Measurements from ENCODE around the gene POLN.
"Not testable (repeated sequence)": the region's sequence is repeated elsewhere in the genome, so short reads cannot be mapped to it uniquely, and the experiment has no call there.

The POLN gene

DNA sequence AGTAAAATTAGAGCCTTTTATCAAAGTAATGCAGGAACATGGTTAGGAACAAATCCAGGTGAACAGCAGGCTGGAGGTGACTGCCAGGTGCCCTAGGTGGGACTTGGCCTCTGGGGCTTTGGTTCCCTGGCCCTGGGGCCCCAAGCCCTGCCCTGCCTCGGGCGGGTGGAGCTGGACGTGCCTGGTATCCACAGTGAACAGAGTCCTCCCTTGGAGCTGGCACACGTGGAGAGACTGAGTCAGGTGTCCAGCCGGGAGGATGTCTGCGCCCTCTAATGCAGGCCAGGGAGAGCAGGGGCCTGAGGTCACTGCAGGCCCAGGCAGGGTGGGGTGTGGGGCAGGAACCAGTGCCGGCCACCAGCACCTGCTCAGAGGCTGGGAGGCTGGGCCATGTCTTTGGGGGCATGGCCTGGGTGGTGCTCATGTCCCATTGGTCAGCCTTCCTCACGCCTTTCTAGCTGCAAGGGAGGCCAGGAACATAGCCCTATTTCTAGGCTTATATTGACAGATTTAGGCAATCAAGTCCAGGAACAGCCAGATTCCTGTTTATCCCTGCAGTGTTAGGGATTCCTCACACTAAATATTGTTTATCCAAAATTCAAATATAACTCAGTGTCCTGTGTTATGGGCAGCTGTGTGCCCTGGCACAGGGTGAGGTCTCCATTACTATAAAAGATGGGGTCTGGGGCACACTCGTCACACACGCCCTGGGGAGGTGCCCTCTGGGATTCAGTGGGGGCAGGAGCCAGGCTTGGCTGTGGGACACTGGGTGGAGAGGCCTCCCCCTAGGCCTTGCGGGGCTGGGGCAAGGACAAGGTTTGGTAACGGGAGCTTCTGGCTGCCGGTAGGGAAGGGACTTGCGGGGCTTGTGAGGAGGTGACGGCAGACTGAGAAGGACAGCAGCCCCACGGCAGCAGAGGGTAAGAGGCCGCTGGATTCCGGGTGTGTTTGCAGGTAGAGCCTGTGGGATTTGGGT, 197.1 kb downstream of the POLN start:
- Histone ChIP-seq H3K4me3 (ENCODE audit: low read depth in 1 of 2, low read length in 2 of 2) (no peak overlapping the region), H3K4me1 (ENCODE audit: insufficient read depth, low read length) (peaks cover 5% of the 10 kb centered on the region), H3K27me3 (ENCODE audit: control insufficient read depth in 1 of 2, insufficient read depth in 2 of 2, low read length in 2 of 2) (peaks cover 0 to 59% of the 10 kb centered on the region in 2 donors), H3K9ac (ENCODE audit: low read length) (no peak overlapping the region), H3K9me3 (ENCODE audit: low read length) (no peaks in the 10 kb centered on the region), H3K36me3 (ENCODE audit: insufficient read depth, low read length) (no peaks in the 10 kb centered on the region), H3K27ac (ENCODE audit: low read depth, low read length) (no peak overlapping the region)

DNA sequence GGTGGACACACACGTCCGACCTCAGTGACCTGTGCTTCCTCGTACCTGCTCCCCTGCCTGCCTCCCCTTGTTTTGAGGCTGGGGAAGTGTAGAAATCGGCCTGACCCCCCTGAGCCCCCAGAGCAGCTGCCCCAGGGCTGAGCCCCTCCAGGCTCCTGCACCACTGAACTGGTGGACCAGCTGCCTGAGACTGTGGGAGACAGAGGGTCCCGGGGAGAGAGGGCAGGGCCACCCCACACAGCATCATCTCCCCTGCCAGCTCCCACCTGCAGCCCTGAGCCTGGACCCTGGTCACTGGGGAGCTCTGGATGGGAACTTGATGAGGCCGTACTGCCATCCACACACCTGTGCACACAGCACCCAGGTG, 197.8 kb downstream of the POLN start:
- Histone ChIP-seq H3K9me3 (ENCODE audit: low read length) (no peaks in the 10 kb centered on the region), H3K4me3 (ENCODE audit: low read depth in 1 of 2, low read length in 2 of 2) (no peak overlapping the region), H3K4me1 (ENCODE audit: insufficient read depth, low read length) (peaks cover 5% of the 10 kb centered on the region), H3K27me3 (ENCODE audit: control insufficient read depth in 1 of 2, insufficient read depth in 2 of 2, low read length in 2 of 2) (peaks cover 0 to 64% of the 10 kb centered on the region in 2 donors), H3K27ac (ENCODE audit: low read depth, low read length) (no peak overlapping the region), H3K9ac (ENCODE audit: low read length) (no peak overlapping the region), H3K36me3 (ENCODE audit: insufficient read depth, low read length) (no peaks in the 10 kb centered on the region)

DNA sequence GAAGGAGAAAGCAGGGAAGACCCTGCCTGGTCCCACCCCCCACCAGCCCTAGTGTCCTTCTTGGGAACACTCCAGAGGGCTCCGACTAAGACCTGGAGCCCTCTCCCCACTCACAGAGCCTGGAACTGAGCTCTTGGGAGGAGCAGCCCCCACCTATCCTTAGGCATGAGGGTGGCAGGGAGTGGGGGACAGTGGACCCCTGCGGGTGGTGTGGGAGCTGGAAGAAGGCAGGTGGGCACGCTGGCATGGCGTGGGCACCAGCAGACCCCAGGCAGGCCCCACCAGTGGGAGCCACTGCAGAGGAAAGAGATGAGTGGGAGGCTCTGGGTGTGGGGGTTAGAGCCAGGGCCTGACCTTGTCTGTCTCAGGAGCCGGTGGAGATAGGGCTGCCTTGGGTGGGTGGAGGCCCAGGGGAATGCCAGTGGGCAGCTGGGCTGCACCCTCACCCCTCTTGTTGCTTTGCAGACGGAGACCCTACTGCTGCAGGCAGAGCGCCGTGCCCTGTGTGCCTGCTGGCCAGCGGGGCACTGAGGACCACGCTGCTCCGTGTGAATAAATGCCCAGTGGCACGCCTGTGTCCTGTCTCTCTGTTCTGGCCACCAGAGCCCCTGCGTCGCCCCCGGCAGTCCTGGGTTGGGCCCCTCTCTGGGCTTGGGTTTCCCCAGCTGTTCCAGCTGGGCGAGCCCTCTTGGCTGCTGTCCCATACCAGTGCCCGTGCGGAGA, 198.4 kb downstream of the POLN start:
- no peaks in the 10 kb centered on the region for H3K9me3 ChIP-seq (ENCODE audit: low read length)
- no peak overlapping the region for H3K27ac ChIP-seq (ENCODE audit: low read depth, low read length)
- H3K4me1 ChIP-seq (ENCODE audit: insufficient read depth, low read length), result peaks cover 5% of the 10 kb centered on the region
- no peak overlapping the region for H3K4me3 ChIP-seq (ENCODE audit: low read depth in 1 of 2, low read length in 2 of 2)
- no peaks in the 10 kb centered on the region for H3K36me3 ChIP-seq (ENCODE audit: insufficient read depth, low read length)
- H3K27me3 ChIP-seq (ENCODE audit: control insufficient read depth in 1 of 2, insufficient read depth in 2 of 2, low read length in 2 of 2), result peaks cover 0 to 63% of the 10 kb centered on the region in 2 donors
- H3K9ac ChIP-seq (ENCODE audit: low read length), result no peak overlapping the region

DNA sequence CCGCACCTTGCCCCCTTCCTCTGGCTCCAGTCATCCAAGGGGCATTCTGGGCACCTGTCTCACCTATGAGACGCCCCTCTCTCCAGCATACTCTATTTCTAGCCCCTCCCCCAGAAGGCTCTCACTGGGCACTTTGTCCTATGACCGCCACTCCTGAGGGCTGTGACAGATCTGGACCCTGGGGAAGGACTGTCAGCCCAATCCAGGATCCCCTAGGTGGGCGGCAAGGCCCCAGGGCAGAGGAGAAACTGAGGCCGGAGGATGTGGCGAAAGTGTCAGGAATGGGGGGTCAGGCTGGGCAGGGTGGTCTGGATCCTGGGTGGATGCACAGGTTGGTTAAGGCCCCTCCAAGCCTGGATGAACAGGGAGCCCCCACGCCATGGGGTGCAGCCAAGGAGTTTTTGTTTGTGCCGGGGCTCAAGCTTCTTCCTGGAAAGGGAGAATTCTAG, 198.9 kb downstream of the POLN start:
- peaks cover 0 to 62% of the 10 kb centered on the region in 2 donors for H3K27me3 ChIP-seq (ENCODE audit: control insufficient read depth in 1 of 2, insufficient read depth in 2 of 2, low read length in 2 of 2)
- H3K27ac ChIP-seq (ENCODE audit: low read depth, low read length), result no peak overlapping the region
- no peaks in the 10 kb centered on the region for H3K36me3 ChIP-seq (ENCODE audit: insufficient read depth, low read length)
- no peak overlapping the region for H3K4me3 ChIP-seq (ENCODE audit: low read depth in 1 of 2, low read length in 2 of 2)
- H3K9ac ChIP-seq (ENCODE audit: low read length), result no peak overlapping the region
- no peaks in the 10 kb centered on the region for H3K9me3 ChIP-seq (ENCODE audit: low read length)
- H3K4me1 ChIP-seq (ENCODE audit: insufficient read depth, low read length), result peaks cover 5% of the 10 kb centered on the region

DNA sequence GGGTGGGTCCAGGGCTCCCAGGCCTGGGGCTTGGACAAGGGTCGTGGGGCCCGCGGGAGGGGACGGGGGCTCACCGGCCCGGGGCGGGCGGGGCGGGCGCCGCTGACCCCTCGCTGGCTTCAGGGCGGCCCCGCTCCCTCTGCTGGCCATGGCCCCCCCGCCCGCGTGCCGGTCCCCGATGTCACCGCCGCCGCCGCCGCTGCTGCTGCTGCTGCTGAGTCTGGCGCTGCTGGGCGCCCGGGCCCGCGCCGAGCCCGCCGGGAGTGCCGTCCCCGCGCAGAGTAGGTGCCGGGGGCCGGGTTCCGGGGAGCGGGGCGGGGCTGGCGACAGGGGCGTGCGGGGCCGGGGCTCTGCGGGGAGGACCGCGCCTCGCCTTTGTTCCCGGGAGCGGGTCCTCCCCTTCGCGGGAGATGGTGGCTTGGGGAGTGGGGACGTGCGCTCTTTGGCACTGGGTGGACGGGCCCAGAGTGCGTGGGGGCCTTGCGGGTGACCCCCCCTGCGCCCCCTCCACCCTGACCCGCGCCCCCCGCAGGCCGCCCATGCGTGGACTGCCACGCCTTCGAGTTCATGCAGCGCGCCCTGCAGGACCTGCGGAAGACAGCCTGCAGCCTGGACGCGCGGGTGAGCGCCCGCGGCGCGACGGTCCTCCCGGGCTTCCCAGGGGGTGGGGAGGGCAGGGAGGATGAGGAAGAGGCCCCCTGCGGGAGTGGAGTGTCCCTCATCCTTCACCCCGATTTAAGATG, 199.5 kb downstream of the POLN start:
- Histone ChIP-seq H3K4me3 (ENCODE audit: low read depth in 1 of 2, low read length in 2 of 2) (peak overlapping the region in 1 of 2 donors; percentile 74), H3K27me3 (ENCODE audit: control insufficient read depth in 1 of 2, insufficient read depth in 2 of 2, low read length in 2 of 2) (peaks cover 0 to 58% of the 10 kb centered on the region in 2 donors), H3K36me3 (ENCODE audit: insufficient read depth, low read length) (no peaks in the 10 kb centered on the region), H3K27ac (ENCODE audit: low read depth, low read length) (no peak overlapping the region), H3K4me1 (ENCODE audit: insufficient read depth, low read length) (peaks cover 5% of the 10 kb centered on the region), H3K9me3 (ENCODE audit: low read length) (no peaks in the 10 kb centered on the region), H3K9ac (ENCODE audit: low read length) (no peak overlapping the region)

DNA sequence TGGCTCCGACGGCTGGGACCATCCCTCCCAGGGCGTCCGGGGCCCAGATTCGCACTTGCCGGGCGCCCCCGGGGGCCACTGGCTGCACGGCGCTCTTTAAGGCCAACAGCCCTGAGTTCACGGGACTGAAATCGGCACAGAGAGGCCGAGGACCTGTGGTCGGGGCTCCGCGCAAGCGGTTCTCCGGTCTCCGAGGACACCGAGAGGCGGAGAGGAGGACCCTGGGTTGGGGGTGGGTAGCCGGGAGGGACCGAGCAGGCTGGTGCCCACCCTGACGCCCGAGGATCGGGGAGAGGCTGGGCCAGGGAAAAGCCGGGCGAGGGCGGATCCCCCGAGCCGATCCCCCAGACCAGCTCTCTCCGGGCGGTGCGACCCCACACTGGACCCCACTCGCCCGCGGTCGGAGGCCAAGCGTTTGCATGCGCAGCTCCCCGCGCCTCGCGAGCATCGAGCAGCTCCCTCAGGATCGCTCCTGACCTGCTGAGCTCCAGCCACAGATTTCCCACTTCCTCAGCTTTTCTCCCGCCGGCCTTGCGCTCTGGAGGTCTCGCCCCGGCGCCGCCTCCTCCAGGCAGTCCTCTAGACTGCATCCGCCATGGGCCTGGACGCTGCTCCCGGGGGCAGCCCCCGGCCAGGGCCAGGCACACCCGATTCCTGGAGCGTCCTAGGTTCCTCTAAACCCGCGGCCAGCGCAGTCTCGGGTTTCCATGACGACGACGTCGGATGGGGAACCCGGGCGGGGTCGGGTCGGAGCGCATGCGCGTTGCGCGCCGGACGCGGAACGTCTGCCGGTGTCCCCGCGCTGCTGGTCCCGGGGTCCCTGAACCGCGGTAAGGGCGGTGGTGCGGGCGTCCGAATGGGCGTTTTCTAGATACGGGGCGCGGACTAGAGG, 200.4 kb downstream of the POLN start:
- Histone ChIP-seq H3K9ac (ENCODE audit: low read length) (no peak overlapping the region), H3K27ac (ENCODE audit: low read depth, low read length) (no peak overlapping the region), H3K27me3 (ENCODE audit: control insufficient read depth in 1 of 2, insufficient read depth in 2 of 2, low read length in 2 of 2) (peaks cover 0 to 49% of the 10 kb centered on the region in 2 donors)

DNA sequence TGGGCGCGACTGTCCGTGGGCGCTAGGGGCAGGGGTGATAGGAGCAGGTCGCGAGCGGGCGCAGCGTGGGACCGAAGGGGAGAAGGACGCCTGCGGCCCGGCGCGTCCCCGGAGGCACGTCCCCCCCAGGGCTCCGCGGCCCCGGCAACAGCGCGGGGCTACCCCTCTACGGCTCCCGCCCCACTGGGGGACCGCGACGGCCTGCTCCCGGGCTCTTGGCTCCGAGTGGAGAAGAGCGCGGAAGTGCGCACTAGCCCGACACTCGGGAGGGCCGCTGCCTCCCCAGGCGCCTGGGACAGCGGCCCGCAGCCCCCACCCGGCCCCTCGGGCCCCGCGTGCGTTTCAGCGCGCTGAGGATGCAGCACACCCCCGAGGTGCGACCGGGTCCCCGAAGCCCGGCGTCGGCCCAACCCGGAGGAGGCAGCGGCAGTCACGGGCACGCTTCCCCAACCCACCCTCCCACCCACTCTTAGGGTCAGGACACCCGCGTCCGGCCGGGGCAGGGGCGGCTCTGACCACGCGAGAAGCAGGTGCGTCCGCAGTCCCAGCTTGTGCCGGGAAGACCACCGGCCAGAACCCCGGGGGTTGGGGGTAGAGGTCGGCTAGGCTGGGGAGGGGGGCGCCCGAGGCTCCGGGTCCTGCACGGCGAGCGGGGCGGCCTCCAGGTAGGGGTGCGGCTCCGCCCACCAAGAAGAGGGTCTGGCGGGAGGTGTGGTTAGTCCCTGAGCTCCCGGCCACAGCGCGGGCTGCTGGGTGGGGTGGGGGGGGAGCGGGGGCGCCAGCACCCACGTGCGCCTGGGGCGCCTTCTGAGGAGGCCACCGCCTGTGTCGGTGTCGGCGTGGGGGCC, 201.3 kb downstream of the POLN start:
- H3K4me3 ChIP-seq (ENCODE audit: low read depth in 1 of 2, low read length in 2 of 2), result no peak overlapping the region
- H3K36me3 ChIP-seq (ENCODE audit: insufficient read depth, low read length), result no peaks in the 10 kb centered on the region
- H3K27ac ChIP-seq (ENCODE audit: low read depth, low read length), result no peak overlapping the region
- H3K9ac ChIP-seq (ENCODE audit: low read length), result no peak overlapping the region
- peaks cover 0 to 44% of the 10 kb centered on the region in 2 donors for H3K27me3 ChIP-seq (ENCODE audit: control insufficient read depth in 1 of 2, insufficient read depth in 2 of 2, low read length in 2 of 2)
- no peaks in the 10 kb centered on the region for H3K9me3 ChIP-seq (ENCODE audit: low read length)
- peaks cover 5% of the 10 kb centered on the region for H3K4me1 ChIP-seq (ENCODE audit: insufficient read depth, low read length)

More for the DNA sequence above, 200.4 kb downstream of the POLN start:
- Histone ChIP-seq H3K36me3 (ENCODE audit: insufficient read depth, low read length) (no peaks in the 10 kb centered on the region), H3K4me3 (ENCODE audit: low read depth in 1 of 2, low read length in 2 of 2) (peak overlapping the region; percentile 49 to 74), H3K9me3 (ENCODE audit: low read length) (no peaks in the 10 kb centered on the region), H3K4me1 (ENCODE audit: insufficient read depth, low read length) (peaks cover 5% of the 10 kb centered on the region)

DNA sequence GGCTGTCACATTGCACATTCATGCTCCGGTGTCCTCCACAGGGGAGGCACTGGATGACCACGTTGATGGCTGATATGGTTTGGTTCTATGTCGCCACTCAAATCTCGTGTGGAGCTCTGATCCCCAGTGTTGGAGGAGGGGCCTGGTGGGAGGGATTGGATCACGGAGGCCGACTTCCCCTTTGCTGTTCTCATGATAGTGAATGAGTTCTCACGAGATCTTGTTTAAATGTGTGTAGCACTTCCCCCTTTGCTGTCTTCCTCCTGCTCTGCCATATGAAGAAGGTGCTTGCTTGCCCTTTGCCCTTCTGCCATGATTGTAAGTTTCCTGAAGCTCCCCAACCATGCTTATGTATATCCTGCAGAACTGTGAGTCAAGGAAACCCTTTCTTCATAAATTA, 205.1 kb downstream of the POLN start:
- Histone ChIP-seq H3K9ac (ENCODE audit: low read length) (no peak overlapping the region), H3K27me3 (ENCODE audit: control insufficient read depth in 1 of 2, insufficient read depth in 2 of 2, low read length in 2 of 2) (peaks cover 0 to 23% of the 10 kb centered on the region in 2 donors), H3K4me3 (ENCODE audit: low read depth in 1 of 2, low read length in 2 of 2) (no peak overlapping the region), H3K27ac (ENCODE audit: low read depth, low read length) (no peak overlapping the region), H3K36me3 (ENCODE audit: insufficient read depth, low read length) (no peaks in the 10 kb centered on the region), H3K9me3 (ENCODE audit: low read length) (no peaks in the 10 kb centered on the region), H3K4me1 (ENCODE audit: insufficient read depth, low read length) (peaks cover 5% of the 10 kb centered on the region)

DNA sequence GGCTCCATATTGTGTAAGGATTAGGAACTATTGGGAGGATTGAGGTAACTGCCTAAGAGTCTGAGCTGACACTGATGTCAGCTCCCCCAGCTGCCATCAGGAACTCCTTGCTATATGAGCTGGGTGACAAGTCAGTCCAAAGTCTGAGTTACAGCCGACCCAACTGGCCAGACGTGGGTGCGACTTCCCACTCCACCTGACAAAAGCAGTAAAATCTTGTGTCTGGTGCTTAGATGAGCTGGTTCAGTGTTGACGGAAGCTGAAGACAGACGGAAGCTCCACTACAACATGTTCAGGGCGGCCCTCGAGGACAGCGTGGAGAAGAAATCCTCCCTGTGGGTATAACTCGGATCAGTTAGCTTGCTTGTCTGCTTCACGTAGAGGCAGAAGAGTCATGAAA, 205.6 kb downstream of the POLN start:
- Histone ChIP-seq H3K4me1 (ENCODE audit: insufficient read depth, low read length) (peaks cover under 1% of the 10 kb centered on the region), H3K9ac (ENCODE audit: low read length) (no peak overlapping the region), H3K27ac (ENCODE audit: low read depth, low read length) (no peak overlapping the region), H3K4me3 (ENCODE audit: low read depth in 1 of 2, low read length in 2 of 2) (no peak overlapping the region), H3K9me3 (ENCODE audit: low read length) (no peaks in the 10 kb centered on the region), H3K27me3 (ENCODE audit: control insufficient read depth in 1 of 2, insufficient read depth in 2 of 2, low read length in 2 of 2) (peaks cover 0 to 18% of the 10 kb centered on the region in 2 donors), H3K36me3 (ENCODE audit: insufficient read depth, low read length) (no peaks in the 10 kb centered on the region)

DNA sequence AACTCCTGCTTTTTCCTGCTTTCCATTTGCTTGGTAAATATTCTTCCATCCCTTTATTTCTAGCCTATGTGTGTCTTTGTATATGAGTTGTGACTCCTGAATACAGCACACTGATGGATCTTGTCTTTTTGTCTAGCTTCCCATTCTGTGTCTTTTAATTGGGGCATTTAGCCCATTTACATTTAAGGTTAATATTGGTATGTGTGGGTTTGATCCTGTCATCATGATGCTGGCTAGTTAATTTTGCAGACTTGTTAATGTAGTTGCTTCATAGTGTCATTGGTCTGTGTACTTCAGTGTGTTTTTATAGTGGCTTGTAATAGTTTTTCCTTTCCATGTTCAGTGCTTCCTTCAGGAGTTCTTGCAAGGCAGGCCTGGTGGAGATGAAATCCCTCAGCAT, 210.8 kb downstream of the POLN start:
- not testable (repeated sequence) for H3K27ac ChIP-seq (ENCODE audit: low read depth, low read length); H3K4me3 ChIP-seq (ENCODE audit: low read depth in 1 of 2, low read length in 2 of 2); H3K9ac ChIP-seq (ENCODE audit: low read length); H3K27me3 ChIP-seq (ENCODE audit: control insufficient read depth in 1 of 2, insufficient read depth in 2 of 2, low read length in 2 of 2); H3K9me3 ChIP-seq (ENCODE audit: low read length); H3K36me3 ChIP-seq (ENCODE audit: insufficient read depth, low read length); H3K4me1 ChIP-seq (ENCODE audit: insufficient read depth, low read length)

All from muscle layer of colon (tissue), 2 donors.